ENCODE results near the gene DGKZ. TPM values are rescaled to one million over a fixed set of nuclear protein-coding genes. Genes with fewer than 3 reads are reported as not detected.

The DGKZ gene
- total RNA-seq, 2 donors from 2014 or later = 194 to 196 TPM

DNA sequence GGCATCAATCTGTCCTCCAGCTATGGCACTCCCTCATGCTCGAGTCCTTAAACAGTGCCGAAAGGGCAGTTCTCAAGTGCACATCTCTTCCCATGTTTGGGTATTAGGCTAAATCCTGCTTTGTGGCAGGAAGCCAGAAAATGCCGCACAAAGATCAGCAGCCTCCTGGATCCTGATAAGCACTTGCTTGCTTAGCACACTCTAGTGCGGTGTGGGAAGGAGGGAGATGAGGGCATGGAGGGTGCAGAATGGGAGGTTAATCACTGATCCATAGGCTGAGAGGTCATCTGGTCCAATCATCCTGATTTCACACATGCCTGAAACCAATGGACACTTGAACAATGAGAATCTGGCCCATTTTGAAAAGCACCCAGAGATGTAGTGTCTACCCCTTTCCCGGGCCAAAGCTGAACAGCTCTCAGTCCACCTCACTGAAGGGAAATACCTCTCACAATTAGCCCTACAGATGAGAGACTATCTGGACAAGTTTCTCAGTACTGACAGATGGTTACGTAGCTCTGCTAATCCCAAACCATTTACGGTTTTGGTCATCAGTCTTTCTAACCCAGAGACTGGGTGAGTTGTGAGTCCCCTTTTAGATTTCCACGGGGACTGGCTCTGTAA, 74.1 kb downstream of the DGKZ start:
- ATAC-seq (no peak), DNase-seq (no peak)
- no peaks in the 10 kb centered on the region for H3K4me1 Mint-ChIP-seq
- peaks cover 5% of the 10 kb centered on the region for H3K36me3 Mint-ChIP-seq (ENCODE audit: low read depth)
- no peak overlapping the region for H3K4me3 Mint-ChIP-seq
- no peaks in the 10 kb centered on the region for H3K27me3 Mint-ChIP-seq
- no peak overlapping the region for H3K27ac Mint-ChIP-seq
- H3K9me3 ChIP-seq (ENCODE audit: control insufficient read depth, low read length, poor library complexity, severe bottlenecking) = no peaks in the 10 kb centered on the region

DNA sequence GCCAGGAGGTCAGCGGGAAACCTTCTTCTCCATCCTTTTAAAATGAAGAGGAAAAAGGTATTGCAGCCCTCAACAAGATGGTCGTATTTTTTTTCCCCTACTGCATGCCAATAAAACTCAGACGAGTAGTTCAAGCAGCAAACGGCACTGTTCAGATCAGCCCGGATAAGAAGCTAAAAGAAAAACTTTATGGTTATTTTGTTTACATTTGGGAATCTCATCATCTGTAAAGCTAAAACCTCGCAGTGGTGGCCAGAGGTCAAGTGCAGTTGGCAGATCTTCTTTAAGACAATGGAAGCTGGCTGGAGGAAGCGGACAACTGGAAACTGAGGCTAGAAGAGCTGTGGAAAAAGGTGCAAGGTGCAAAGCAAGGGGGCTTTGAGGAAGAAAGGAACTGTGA, 75.3 kb downstream of the DGKZ start:
- no peaks in the 10 kb centered on the region for H3K9me3 ChIP-seq (ENCODE audit: control insufficient read depth, low read length, poor library complexity, severe bottlenecking)
- no peak overlapping the region for H3K4me3 Mint-ChIP-seq
- peaks cover 9% of the 10 kb centered on the region for H3K36me3 Mint-ChIP-seq (ENCODE audit: low read depth)
- H3K27me3 Mint-ChIP-seq = no peaks in the 10 kb centered on the region
- no peak overlapping the region for H3K27ac Mint-ChIP-seq
- no peaks in the 10 kb centered on the region for H3K4me1 Mint-ChIP-seq
- no peak for DNase-seq
- no peak for ATAC-seq

DNA sequence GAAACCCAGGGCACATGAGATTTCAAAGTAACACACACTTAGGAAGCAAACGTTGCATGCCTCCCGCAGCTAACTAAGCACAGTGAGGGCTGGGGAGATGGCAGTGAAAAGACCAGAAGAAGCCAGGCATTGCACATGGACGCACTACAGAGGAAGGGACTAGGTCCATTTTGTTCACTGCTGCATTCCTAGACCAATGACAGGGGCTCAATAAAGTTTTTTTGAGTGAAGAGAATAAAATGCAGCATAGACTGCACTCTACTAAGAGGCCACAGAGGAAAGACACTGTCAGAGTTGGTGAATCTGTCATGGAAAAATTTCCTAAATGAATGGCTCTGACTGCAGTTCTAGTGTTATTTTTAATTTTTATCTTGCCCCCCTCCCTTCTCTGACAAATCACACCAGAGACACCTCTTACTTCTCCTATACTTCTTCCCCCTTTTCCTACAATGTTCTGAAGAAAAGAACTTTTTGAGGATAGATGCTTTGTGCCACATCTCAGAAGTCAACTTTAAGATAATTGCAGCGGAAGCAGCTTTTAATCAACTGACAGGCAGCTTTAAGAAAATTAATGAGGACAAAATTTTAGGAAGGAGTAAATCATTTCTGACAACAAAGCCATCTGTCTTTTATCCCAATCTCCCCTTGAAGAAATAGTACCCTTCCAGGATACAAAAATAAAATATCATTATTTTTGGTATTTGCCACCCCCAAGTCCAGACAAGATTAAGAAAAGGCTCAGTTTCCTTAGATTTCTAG, 79.1 kb downstream of the DGKZ start:
- ATAC-seq (no peak), DNase-seq (no peak)
- Mint-ChIP-seq H3K27ac (no peak overlapping the region), H3K36me3 (ENCODE audit: low read depth) (peaks cover 15% of the 10 kb centered on the region), H3K4me1 (no peaks in the 10 kb centered on the region), H3K27me3 (no peaks in the 10 kb centered on the region), H3K4me3 (no peak overlapping the region)
- no peaks in the 10 kb centered on the region for H3K9me3 ChIP-seq (ENCODE audit: control insufficient read depth, low read length, poor library complexity, severe bottlenecking)

DNA sequence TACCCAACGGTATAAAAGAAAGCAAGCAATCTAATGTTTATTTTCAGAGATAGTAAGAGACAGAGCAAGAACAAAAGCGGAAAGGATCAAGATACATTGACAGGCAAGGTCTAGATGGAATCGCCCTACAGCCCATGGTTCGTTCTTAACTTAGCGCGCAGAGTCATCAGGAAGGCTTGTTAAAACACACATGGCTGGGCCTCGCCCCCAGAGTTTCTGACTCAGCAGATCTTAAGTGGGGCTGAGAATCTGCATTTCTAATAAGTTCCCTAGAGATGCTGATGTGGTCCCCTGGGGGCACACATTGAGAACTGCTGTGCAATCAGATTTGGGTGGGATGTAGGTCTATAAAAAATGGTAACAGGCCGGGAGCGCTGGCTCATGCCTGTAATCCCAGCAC, 80.1 kb downstream of the DGKZ start:
- H3K27ac Mint-ChIP-seq = no peak overlapping the region

DNA sequence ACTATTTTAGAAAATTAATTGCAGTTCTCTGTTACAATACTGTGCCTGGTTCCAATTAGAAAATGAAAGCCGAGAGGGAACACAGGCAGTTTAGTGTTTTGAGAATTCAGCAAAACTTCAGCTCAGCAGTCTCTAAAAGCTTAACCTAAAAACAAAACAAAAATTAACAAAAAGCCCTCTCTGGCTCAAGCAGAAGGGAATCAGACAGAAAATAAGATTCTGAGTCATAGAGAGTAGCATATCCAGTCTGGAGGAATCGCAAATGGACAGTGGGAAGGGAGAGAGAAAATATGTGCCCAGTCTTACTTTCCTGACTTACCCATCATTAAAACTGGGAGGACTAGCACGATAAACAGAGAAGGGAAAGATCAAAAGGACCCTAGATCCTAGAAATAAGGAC, 82.5 kb downstream of the DGKZ start:
- Mint-ChIP-seq H3K4me3 (no peak overlapping the region), H3K36me3 (ENCODE audit: low read depth) (peaks cover 15% of the 10 kb centered on the region), H3K4me1 (peaks cover 4% of the 10 kb centered on the region), H3K27ac (peak overlapping the region; percentile 54), H3K27me3 (no peaks in the 10 kb centered on the region)
- ATAC-seq = no peak
- H3K9me3 ChIP-seq (ENCODE audit: control insufficient read depth, low read length, poor library complexity, severe bottlenecking) = no peaks in the 10 kb centered on the region
- DNase-seq = no peak

More for the DNA sequence above, 80.1 kb downstream of the DGKZ start:
- Mint-ChIP-seq H3K27me3 (no peaks in the 10 kb centered on the region), H3K4me1 (peaks cover 2% of the 10 kb centered on the region), H3K36me3 (ENCODE audit: low read depth) (peaks cover 16% of the 10 kb centered on the region), H3K4me3 (no peak overlapping the region)
- no peaks in the 10 kb centered on the region for H3K9me3 ChIP-seq (ENCODE audit: control insufficient read depth, low read length, poor library complexity, severe bottlenecking)
- no peak for ATAC-seq
- DNase-seq = no peak

Other genes with a start within 250 kb of the DGKZ start
- 100 to 1,000 TPM; 103 to 105 TPM for gene PHF21A, start 226.0 kb upstream of the DGKZ start, total RNA-seq
- gene CREB3L1, start 69.8 kb upstream of the DGKZ start, total RNA-seq = not detected
- 1 to 10 TPM; 2.6 to 3.7 TPM for gene MDK, start 34.2 kb downstream of the DGKZ start, total RNA-seq
- 1 to 10 TPM; 4.3 to 4.8 TPM for gene CHRM4, start 44.3 kb downstream of the DGKZ start, total RNA-seq
- 10 to 100 TPM; 47.3 to 52.2 TPM for gene AMBRA1, start 246.6 kb downstream of the DGKZ start, total RNA-seq

Data from T-helper 17 cell (primary cell).